Measurements from ENCODE around the gene USP38.
A peak's percentile ranks its signal among the peaks of the same experiment; 100 is the strongest.
"Not testable (repeated sequence)": the region's sequence is repeated elsewhere in the genome, so short reads cannot be mapped to it uniquely, and the experiment has no call there.

Gene USP38

GRCh38 chr4:143184503-143185252, at the start of gene USP38:
Gene USP38 (plus strand): TSS chr4:143184917. CDS start chr4:143185451, 534 bp downstream.
- peak; percentile 89 for DNase-seq (ENCODE audit: low spot score)

- DNase-seq (ENCODE audit: low spot score): no peak
These were observed 49.4 kb upstream of the USP38 start for GRCh38 chr4:143135358-143135757.

- DNase-seq (ENCODE audit: low spot score): no peak
These were observed 44.0 kb upstream of the USP38 start for GRCh38 chr4:143140696-143141095.

- no peak for DNase-seq (ENCODE audit: low spot score)
These were observed 36.2 kb upstream of the USP38 start for GRCh38 chr4:143148521-143148920.

GRCh38 chr4:143156853-143157252, 27.9 kb upstream of the USP38 start:
- no peak for DNase-seq (ENCODE audit: low spot score)

- DNase-seq (ENCODE audit: low spot score): no peak
These were observed 21.1 kb upstream of the USP38 start for GRCh38 chr4:143163614-143164013.

GRCh38 chr4:143166722-143167121, 18.0 kb upstream of the USP38 start:
- not testable (repeated sequence) for DNase-seq (ENCODE audit: low spot score)

GRCh38 chr4:143178923-143179322, 5.8 kb upstream of the USP38 start:
- DNase-seq (ENCODE audit: low spot score): no peak

- no peak for DNase-seq (ENCODE audit: low spot score)
These were observed 1.1 kb upstream of the USP38 start for GRCh38 chr4:143183513-143184216.

- no peak for DNase-seq (ENCODE audit: low spot score)
These were observed 557 bp upstream of the USP38 start for GRCh38 chr4:143184217-143184502.

- DNase-seq (ENCODE audit: low spot score): peak; percentile 2
These were observed 763 bp downstream of the USP38 start for GRCh38 chr4:143185253-143186107.

GRCh38 chr4:143186212-143186611, 1.5 kb downstream of the USP38 start:
- DNase-seq (ENCODE audit: low spot score): no peak

GRCh38 chr4:143186649-143187048, 1.9 kb downstream of the USP38 start:
- no peak for DNase-seq (ENCODE audit: low spot score)

GRCh38 chr4:143188136-143189088, 3.7 kb downstream of the USP38 start:
- no peak for DNase-seq (ENCODE audit: low spot score)

GRCh38 chr4:143189528-143189927, 4.8 kb downstream of the USP38 start:
- no peak for DNase-seq (ENCODE audit: low spot score)

- DNase-seq (ENCODE audit: low spot score): no peak
These were observed 10.9 kb downstream of the USP38 start for GRCh38 chr4:143195581-143195980.

- DNase-seq (ENCODE audit: low spot score): no peak
These were observed 11.6 kb downstream of the USP38 start for GRCh38 chr4:143196323-143196722.

GRCh38 chr4:143199503-143199902, 14.8 kb downstream of the USP38 start:
- no peak for DNase-seq (ENCODE audit: low spot score)

- no peak for DNase-seq (ENCODE audit: low spot score)
These were observed 18.1 kb downstream of the USP38 start for GRCh38 chr4:143202824-143203223.

- DNase-seq (ENCODE audit: low spot score): no peak
These were observed 18.9 kb downstream of the USP38 start for GRCh38 chr4:143203577-143203976.

GRCh38 chr4:143207555-143207954, 22.8 kb downstream of the USP38 start:
- peak; percentile 11 for DNase-seq (ENCODE audit: low spot score)

GRCh38 chr4:143212566-143212965, 27.8 kb downstream of the USP38 start:
- no peak for DNase-seq (ENCODE audit: low spot score)

Measured in AG08395 (cell line).